ENCODE data around the gene GRP. TPM values are rescaled to one million over a fixed set of nuclear protein-coding genes. Genes with fewer than 3 reads are reported as not detected.
"Not testable (repeated sequence)": the region's sequence is repeated elsewhere in the genome, so short reads cannot be mapped to it uniquely, and the experiment has no call there.

The GRP gene
- polyA plus RNA-seq, 3 donors = 0.27 to 1.3 (median 0.53) TPM

GRCh38 chr18:59222341-59222740 is 2.4 kb downstream of the GRP start:
- no peak for DNase-seq

DNA sequence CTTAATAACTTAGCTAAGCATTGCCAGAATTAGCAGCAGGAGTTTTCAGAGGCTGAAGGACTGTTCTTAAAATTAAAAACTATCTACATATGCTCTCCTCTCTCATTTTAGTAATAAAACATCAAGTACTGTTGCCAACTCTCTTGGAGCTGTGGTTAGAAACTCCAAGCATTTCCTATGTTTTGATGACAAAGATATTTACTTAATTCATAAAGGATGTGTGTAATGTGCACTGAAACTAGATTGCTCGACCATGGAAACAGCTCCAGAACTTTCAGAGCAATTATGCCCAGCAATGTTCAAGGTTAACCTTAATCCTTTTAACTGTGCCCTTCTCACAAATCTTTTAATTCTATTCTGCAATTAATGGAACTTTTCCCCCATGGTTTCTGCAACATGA is 8.4 kb downstream of the GRP start:
- DNase-seq = no peak

DNA sequence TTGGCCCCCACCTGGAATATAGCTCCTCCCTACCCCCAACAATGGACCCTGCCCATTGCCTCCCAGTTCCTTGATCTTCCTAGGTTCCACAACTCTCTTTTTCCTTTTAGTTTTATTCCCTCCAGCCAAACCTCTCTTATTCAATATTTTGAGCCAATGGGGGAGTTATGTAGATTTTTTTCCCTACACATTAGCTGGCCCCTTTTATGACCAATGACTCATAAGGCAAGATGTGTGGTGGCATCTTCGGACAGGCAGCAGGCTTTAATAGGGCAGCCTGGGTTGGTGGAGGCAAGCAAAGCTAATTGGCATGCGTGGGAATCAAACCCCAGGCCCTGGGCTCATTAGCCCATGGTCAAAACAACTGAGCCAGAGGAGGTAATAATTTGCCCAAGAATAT is 9.2 kb downstream of the GRP start:
- DNase-seq = no peak

DNA sequence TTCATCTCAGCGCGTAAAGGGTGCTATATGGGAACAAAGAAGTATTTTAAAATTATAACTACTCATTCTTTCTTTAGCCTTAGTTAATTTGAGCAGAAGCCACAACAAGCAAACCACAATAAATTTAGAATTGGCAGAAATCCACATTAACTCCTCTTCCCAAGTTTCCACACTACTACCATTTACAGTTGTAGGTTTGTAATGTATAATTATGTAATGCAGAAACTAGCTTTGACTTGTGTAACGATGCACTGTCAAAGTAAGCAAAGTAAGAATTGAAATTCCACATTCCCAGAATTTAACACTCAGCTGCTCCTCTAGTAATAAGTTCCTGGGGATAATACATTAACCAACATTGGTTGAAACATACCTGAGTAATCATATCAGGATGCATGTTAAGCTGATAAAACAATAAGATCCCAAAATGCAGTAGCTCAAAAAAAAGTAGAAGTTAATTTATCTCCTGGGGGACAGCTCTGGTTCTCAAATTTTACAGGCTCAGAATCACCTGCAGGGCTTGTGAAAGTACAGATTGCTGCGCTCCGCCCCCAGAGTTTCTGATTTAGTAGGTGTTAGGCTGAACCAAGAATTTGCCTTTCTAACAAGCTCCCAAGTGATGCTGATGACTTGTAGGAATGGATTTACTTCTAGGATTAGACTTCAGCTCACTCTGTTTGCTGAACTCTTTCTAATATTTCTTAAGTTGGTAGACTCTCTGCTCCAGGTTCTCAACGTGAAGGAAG is 9.9 kb downstream of the GRP start:
- DNase-seq = no peak

GRCh38 chr18:59231114-59231513 is 11.2 kb downstream of the GRP start:
- DNase-seq = no peak

- DNase-seq = no peak
Observed at GRCh38 chr18:59231877-59232276, 11.9 kb downstream of the GRP start.

DNA sequence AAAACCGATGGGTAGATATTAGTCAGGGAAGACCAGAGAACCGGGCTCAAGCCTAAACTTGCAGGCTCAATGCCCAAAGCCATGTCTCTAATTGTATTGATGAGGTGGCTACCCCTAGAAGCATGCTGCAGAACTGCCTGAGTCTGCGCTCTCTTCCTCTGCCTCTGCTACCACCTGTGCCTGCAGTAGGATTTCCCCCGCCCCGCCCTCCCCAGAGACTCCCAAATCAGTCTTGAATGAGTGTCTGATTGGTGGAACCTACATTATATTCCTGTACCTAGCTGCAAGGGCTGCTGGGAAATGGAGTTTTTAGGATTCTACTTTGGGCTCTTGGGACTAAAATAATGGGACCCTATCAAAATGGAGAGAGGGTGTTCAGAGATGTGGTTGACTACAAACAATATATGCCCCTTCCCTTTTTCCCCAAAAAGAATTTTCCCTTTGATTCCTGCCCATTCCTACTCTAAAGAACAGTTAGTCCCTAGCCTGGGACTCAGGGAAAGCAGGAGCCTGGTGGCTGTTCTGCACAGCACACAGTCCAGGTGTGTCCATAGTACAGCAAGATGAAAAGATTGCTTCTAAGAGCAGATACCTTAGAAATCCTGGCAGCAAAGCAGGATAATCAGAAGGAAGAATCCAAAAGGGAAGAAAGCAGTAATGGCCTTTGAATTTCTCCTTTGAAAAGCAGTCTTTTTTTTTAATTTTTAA is 12.5 kb downstream of the GRP start:
- DNase-seq = no peak

- no peak for DNase-seq
Observed at GRCh38 chr18:59233017-59233410, 13.1 kb downstream of the GRP start.

DNA sequence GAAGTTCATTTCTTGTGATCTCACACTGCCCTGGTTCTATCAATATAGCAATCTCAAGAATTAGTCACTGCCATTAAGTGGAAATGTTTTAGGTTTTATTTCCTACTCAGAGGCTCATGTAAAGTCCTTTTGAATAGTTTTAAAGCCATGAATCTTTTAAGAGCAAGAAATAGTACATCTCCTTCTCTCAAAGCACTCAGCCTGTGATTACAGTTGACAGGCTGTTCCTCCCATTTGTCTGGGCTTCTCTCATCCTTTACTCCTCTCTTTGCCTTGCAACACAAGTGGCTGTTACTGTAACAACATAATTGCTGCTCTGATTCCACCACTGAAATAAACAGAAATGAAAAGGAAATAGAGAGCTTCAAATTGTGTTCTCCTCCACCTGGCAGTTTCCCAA is 18.4 kb downstream of the GRP start:
- DNase-seq = no peak

GRCh38 chr18:59239642-59240041 is 19.7 kb downstream of the GRP start:
- DNase-seq = no peak

GRCh38 chr18:59242906-59243305 is 22.9 kb downstream of the GRP start:
- no peak for DNase-seq

DNA sequence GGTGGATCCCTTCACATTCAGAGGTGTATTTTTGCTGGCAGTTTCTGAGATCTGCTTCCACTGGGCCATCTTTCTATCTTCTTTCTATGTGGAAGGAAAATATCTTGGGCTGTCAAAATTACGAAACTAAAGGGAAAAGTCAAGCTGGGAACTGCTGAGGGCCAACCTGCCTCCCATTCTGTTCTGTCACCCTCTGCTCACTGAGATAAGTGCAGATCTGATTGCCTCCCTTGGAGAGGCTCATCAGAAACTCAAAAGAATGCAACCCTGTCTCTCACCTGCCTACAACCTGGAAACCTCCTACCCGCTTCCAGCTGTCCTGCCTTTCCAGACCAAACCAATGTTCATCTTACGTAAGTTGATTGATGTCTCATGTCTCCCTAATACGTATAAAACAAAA is 26.8 kb downstream of the GRP start:
- DNase-seq = no peak

DNA sequence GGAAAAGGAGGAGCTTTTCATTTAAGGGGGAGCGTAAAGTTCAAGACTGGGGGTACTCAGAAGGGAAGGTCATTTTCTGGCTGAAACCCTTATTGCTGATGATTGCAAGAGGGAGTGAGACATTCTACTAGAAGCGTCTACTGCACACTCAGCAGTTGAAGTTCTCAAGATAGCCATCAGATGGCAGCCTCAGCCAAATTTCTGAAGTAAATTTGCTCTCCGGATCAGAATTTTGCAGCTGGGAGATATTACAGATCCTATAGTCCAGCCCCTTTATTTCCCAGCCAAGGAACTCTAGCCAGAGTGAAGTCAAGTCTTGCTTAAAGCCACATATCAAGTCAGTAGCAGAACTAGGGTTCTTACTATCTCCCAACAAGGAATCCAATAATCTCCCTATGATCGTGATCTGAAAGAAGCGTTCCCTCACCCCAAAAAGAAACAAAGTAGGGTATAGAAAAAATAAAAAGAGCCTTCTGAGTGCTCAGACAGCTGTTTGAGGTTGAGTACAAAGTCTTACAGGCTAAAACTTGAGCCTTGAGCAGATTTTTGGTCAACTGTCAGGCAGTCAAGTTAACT is 29.3 kb downstream of the GRP start:
- peak; percentile 83 for DNase-seq

DNA sequence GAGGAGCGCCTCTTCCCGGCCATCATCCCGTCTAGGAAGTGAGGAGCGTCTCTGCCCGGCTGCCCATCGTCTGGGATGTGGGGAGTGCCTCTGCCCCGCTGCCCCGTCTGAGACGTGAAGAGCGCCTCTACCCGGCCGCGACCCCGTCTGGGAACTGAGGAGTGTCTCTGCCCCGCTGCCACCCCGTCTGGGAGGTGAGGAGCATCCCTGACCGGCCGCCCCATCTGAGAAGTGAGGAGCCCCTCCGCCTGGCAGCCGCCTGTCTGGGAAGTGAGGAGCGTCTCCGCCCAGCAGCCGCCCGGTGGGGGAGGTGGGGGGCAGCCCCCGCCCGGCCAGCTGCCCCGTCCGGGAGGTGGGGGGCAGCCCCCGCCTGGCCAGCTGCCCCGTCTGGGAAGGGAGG is 35.5 kb downstream of the GRP start:
- DNase-seq = not testable (repeated sequence)

- DNase-seq = not testable (repeated sequence)
Observed at GRCh38 chr18:59261842-59262241, 41.9 kb downstream of the GRP start.

GRCh38 chr18:59262243-59262642 is 42.3 kb downstream of the GRP start:
- not testable (repeated sequence) for DNase-seq

DNA sequence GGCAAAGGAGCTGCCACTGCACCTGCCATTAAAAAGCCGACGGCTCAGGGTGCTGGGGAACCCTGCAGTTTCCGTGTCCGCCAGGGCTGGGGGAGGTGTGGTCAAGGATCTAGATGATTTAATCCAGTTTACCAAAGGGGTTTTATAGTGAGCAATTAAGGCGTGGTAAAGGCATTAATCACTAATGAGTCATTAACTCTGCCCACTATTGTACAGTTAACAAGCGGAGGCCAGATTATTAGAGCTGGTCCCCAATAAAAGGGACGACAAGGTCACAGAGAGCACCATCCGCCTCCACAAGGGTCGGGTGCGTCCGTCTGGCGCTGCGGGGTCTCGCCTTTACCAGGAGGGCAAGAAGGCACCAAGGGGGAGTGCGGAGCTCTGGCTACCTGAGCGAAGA is 43.7 kb downstream of the GRP start:
- DNase-seq = no peak

DNA sequence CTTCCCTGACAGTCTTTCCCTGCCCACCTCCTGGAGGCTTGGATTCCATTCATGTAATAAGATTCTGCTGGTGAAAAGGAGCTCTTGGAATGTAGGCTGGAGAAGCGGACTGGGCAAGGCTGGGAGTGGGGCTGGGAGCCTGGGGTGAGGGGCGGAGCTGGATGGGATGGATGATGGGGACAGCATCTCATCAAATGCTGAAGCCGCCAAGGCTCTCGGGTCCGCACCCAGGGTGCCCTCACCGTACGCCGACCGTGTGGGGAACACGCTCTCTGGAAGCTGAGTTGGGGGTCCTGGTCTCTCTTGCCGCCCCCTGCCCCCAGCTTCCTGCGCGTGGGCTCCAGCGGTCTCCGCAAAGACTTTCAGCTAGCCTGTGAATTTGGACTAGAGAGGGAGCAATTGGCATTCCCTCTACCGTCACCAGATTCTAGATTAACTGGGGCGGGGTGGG is 44.2 kb downstream of the GRP start:
- DNase-seq = no peak

GRCh38 chr18:59264651-59265245 is 44.8 kb downstream of the GRP start:
- no peak for DNase-seq

DNA sequence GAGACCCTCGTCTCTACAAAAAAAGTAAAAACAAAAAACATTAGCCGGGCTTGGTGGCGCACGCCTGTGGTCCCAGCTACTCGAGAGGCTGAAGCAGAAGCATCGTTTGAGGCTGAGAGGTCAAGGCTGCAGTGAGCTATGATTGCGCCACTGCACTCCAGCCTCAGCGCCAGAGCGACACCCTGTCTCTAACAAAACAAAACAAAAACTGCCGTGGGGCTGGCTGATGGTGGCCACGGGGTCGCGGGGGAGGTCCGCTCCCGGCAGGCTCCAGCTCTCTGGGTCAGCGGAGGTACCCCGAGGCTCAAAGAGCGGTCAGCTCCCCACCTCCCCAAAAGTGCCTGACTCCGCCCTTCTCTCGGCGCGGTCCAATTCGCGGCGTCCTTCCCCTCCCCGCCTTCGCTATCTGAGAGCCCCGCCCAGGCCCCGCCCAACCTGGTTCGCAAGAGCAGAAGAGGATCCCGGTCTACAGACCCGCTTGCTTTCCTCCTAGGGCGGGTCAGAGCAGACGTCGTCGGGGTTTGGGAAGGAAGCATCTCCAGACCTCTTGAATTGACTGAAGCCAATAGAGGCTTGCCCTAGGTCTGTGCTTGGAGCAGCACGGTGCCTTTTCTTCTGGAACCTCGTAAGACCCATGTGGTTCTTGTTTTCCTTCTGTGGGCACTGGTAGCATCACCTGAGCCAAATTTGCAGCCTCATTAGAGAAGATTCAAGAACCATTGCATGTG is 45.5 kb downstream of the GRP start:
- no peak for DNase-seq

GRCh38 chr18:59265974-59266369 is 46.0 kb downstream of the GRP start:
- no peak for DNase-seq

DNA sequence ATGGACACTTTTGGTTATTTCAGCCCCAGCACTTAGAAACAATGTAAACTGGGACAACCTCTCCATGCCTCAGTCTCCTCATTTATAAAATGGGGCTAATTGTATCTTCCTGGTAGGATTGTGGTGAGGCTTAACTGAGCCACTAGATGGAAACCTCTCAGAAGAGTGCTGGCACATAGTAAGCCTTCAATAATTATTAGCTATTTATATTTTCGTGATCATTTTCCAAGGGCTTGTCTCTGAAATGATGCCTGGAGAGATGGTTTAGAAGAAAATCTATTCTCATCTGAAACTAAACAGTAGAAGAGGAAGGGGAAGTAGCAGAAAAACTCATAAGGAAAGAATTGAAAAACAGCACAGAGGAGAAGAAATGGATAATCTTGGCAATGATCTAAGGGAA is 46.5 kb downstream of the GRP start:
- DNase-seq = no peak
